HCEC 1CT (cell line): Measurements from ENCODE around the gene LNX2.

Experiments
- DNase-seq: peaks from one replicate; pipeline ENCODE4 v3.0.0-alpha.2; 2017

Gene LNX2

GRCh38 chr13:27605610-27606200 is 14.6 kb downstream of the LNX2 start:
- DNase-seq, result peak; percentile 23

GRCh38 chr13:27605099-27605498 is 15.2 kb downstream of the LNX2 start:
- DNase-seq, result no peak

- DNase-seq, result no peak
Measured at GRCh38 chr13:27601803-27602202, 18.5 kb downstream of the LNX2 start.

- DNase-seq, result no peak
Measured at GRCh38 chr13:27601208-27601607, 19.1 kb downstream of the LNX2 start.

GRCh38 chr13:27600711-27601110 is 19.6 kb downstream of the LNX2 start:
- DNase-seq, result no peak

GRCh38 chr13:27599845-27600553 is 20.3 kb downstream of the LNX2 start:
- peak; percentile 77 for DNase-seq

GRCh38 chr13:27599096-27599495 is 21.2 kb downstream of the LNX2 start:
- DNase-seq, result no peak

- DNase-seq, result no peak
Measured at GRCh38 chr13:27595055-27595811, 25.1 kb downstream of the LNX2 start.

GRCh38 chr13:27593267-27593666 is 27.1 kb downstream of the LNX2 start:
- DNase-seq, result no peak

GRCh38 chr13:27592865-27593264 is 27.5 kb downstream of the LNX2 start:
- no peak for DNase-seq

GRCh38 chr13:27588405-27588804 is 31.9 kb downstream of the LNX2 start:
- no peak for DNase-seq

GRCh38 chr13:27587095-27587746 is 33.1 kb downstream of the LNX2 start:
- DNase-seq, result no peak

- DNase-seq, result peak; percentile 30
Measured at GRCh38 chr13:27583645-27584044, 36.7 kb downstream of the LNX2 start.

GRCh38 chr13:27578121-27579030 is 42.0 kb downstream of the LNX2 start:
- peak; percentile 48 for DNase-seq

- DNase-seq, result no peak
Measured at GRCh38 chr13:27574661-27575060, 45.7 kb downstream of the LNX2 start.

GRCh38 chr13:27573265-27573664 is 47.1 kb downstream of the LNX2 start:
- peak; percentile 69 for DNase-seq

- DNase-seq, result no peak
Measured at GRCh38 chr13:27572234-27572901, 48.0 kb downstream of the LNX2 start.

GRCh38 chr13:27570906-27571305 is 49.4 kb downstream of the LNX2 start:
- DNase-seq, result no peak

- no peak for DNase-seq
Measured at GRCh38 chr13:27569405-27569804, 50.9 kb downstream of the LNX2 start.

GRCh38 chr13:27565818-27566217 is 54.5 kb downstream of the LNX2 start:
- DNase-seq, result no peak

- DNase-seq, result no peak
Measured at GRCh38 chr13:27562457-27562856, 57.9 kb downstream of the LNX2 start.

- no peak for DNase-seq
Measured at GRCh38 chr13:27559719-27560118, 60.6 kb downstream of the LNX2 start.
